ENCODE measurements around the gene ERBB4.

Gene ERBB4

GRCh38 chr2:211347328-211347727 lies 1191.3 kb downstream of the ERBB4 start:
- H3K4me1 ChIP-seq (ENCODE audit: low read length): no peaks in the 10 kb centered on the region
- no peaks in the 10 kb centered on the region for H3K9me3 ChIP-seq (replicated peaks; ENCODE audit: insufficient read depth, low read length)
- H3K27ac ChIP-seq (ENCODE audit: low read length): no peak overlapping the region
- H3K79me2 ChIP-seq (ENCODE audit: low read length): no peaks in the 10 kb centered on the region
- no peak overlapping the region for H2AFZ ChIP-seq (ENCODE audit: low read length)
- TF ChIP-seq EZH2 (optimal IDR thresholded peaks at IDR 0.05; ENCODE audit: low read depth, low read length) (no peak), CTCF (IDR thresholded peaks at IDR 0.05; ENCODE audit: low read length) (peak; percentile 12; the same call in 1 of the 2 replicates)
- no peak for DNase-seq
- no peaks in the 10 kb centered on the region for H4K20me1 ChIP-seq (ENCODE audit: insufficient read depth, low read length)
- H3F3A ChIP-seq (ENCODE audit: insufficient read depth, low read length): no peaks in the 10 kb centered on the region
- H3K4me3 ChIP-seq (ENCODE audit: low read length): no peak overlapping the region
- H3K27me3 ChIP-seq (replicated peaks; ENCODE audit: insufficient read depth, low read length): no peaks in the 10 kb centered on the region
- no peak overlapping the region for H3K9ac ChIP-seq (ENCODE audit: low read length)
- H3K4me2 ChIP-seq (ENCODE audit: low read depth, low read length): no peak overlapping the region
- no peaks in the 10 kb centered on the region for H3K36me3 ChIP-seq (replicated peaks; ENCODE audit: insufficient read depth, low read length)
- no peaks in the 10 kb centered on the region for H3K9me2 ChIP-seq (replicated peaks; ENCODE audit: insufficient read depth, low read length)

- DNase-seq: no peak
- Histone ChIP-seq H3K4me3 (ENCODE audit: low read length) (no peak overlapping the region), H3K9me3 (replicated peaks; ENCODE audit: insufficient read depth, low read length) (no peaks in the 10 kb centered on the region), H3K27me3 (replicated peaks; ENCODE audit: insufficient read depth, low read length) (no peaks in the 10 kb centered on the region), H3K27ac (ENCODE audit: low read length) (no peak overlapping the region), H3K4me2 (ENCODE audit: low read depth, low read length) (no peak overlapping the region), H3K36me3 (replicated peaks; ENCODE audit: insufficient read depth, low read length) (no peaks in the 10 kb centered on the region), H2AFZ (ENCODE audit: low read length) (no peak overlapping the region), H3K9me2 (replicated peaks; ENCODE audit: insufficient read depth, low read length) (no peaks in the 10 kb centered on the region), H3K79me2 (ENCODE audit: low read length) (no peaks in the 10 kb centered on the region), H3K9ac (ENCODE audit: low read length) (no peak overlapping the region), H3K4me1 (ENCODE audit: low read length) (no peaks in the 10 kb centered on the region), H4K20me1 (ENCODE audit: insufficient read depth, low read length) (no peaks in the 10 kb centered on the region), H3F3A (ENCODE audit: insufficient read depth, low read length) (no peaks in the 10 kb centered on the region)
- TF ChIP-seq CTCF (IDR thresholded peaks at IDR 0.05; ENCODE audit: low read length) (no peak), EZH2phosphoT487 (IDR thresholded peaks at IDR 0.05; ENCODE audit: low read length) (no peak), EZH2 (optimal IDR thresholded peaks at IDR 0.05; ENCODE audit: low read depth, low read length) (no peak)
These were observed 1194.3 kb downstream of the ERBB4 start for GRCh38 chr2:211344289-211344688.

- Histone ChIP-seq H3K4me3 (ENCODE audit: low read length) (no peak overlapping the region), H2AFZ (ENCODE audit: low read length) (no peak overlapping the region), H3K79me2 (ENCODE audit: low read length) (no peaks in the 10 kb centered on the region), H3K9me3 (replicated peaks; ENCODE audit: insufficient read depth, low read length) (no peaks in the 10 kb centered on the region), H4K20me1 (ENCODE audit: insufficient read depth, low read length) (no peaks in the 10 kb centered on the region), H3K27ac (ENCODE audit: low read length) (no peak overlapping the region), H3K36me3 (replicated peaks; ENCODE audit: insufficient read depth, low read length) (no peaks in the 10 kb centered on the region), H3K27me3 (replicated peaks; ENCODE audit: insufficient read depth, low read length) (no peaks in the 10 kb centered on the region), H3K9me2 (replicated peaks; ENCODE audit: insufficient read depth, low read length) (no peaks in the 10 kb centered on the region), H3K4me1 (ENCODE audit: low read length) (no peaks in the 10 kb centered on the region), H3K9ac (ENCODE audit: low read length) (no peak overlapping the region), H3K4me2 (ENCODE audit: low read depth, low read length) (no peak overlapping the region), H3F3A (ENCODE audit: insufficient read depth, low read length) (no peaks in the 10 kb centered on the region)
- TF ChIP-seq EZH2 (optimal IDR thresholded peaks at IDR 0.05; ENCODE audit: low read depth, low read length): no peak
- no peak for DNase-seq
These were observed 1205.2 kb downstream of the ERBB4 start for GRCh38 chr2:211333377-211333776.

- Histone ChIP-seq H3K9me2 (replicated peaks; ENCODE audit: insufficient read depth, low read length) (no peaks in the 10 kb centered on the region), H3F3A (ENCODE audit: insufficient read depth, low read length) (no peaks in the 10 kb centered on the region), H3K4me2 (ENCODE audit: low read depth, low read length) (no peak overlapping the region), H3K79me2 (ENCODE audit: low read length) (no peaks in the 10 kb centered on the region), H3K27ac (ENCODE audit: low read length) (no peak overlapping the region), H3K36me3 (replicated peaks; ENCODE audit: insufficient read depth, low read length) (no peaks in the 10 kb centered on the region), H3K9me3 (replicated peaks; ENCODE audit: insufficient read depth, low read length) (no peaks in the 10 kb centered on the region), H3K27me3 (replicated peaks; ENCODE audit: insufficient read depth, low read length) (no peaks in the 10 kb centered on the region), H3K4me3 (ENCODE audit: low read length) (no peak overlapping the region), H3K9ac (ENCODE audit: low read length) (no peak overlapping the region), H4K20me1 (ENCODE audit: insufficient read depth, low read length) (no peaks in the 10 kb centered on the region), H2AFZ (ENCODE audit: low read length) (no peak overlapping the region), H3K4me1 (ENCODE audit: low read length) (no peaks in the 10 kb centered on the region)
- no peak for DNase-seq
- TF ChIP-seq EZH2 (optimal IDR thresholded peaks at IDR 0.05; ENCODE audit: low read depth, low read length) (no peak), CTCF (IDR thresholded peaks at IDR 0.05; ENCODE audit: low read length) (no peak), EZH2phosphoT487 (IDR thresholded peaks at IDR 0.05; ENCODE audit: low read length) (no peak)
These were observed 1206.9 kb downstream of the ERBB4 start for GRCh38 chr2:211331736-211332135.

Measured in MM.1S (cell line).